COR-L47 (cell line): ENCODE measurements around the gene PRM1.
"Not testable (repeated sequence)": the region's sequence is repeated elsewhere in the genome, so short reads cannot be mapped to it uniquely, and the experiment has no call there.

ENCODE experiments used
- DNase-seq: peaks from one replicate; lab custom pipeline; 2025; lab: John Stamatoyannopoulos, UW

The PRM1 gene

DNA sequence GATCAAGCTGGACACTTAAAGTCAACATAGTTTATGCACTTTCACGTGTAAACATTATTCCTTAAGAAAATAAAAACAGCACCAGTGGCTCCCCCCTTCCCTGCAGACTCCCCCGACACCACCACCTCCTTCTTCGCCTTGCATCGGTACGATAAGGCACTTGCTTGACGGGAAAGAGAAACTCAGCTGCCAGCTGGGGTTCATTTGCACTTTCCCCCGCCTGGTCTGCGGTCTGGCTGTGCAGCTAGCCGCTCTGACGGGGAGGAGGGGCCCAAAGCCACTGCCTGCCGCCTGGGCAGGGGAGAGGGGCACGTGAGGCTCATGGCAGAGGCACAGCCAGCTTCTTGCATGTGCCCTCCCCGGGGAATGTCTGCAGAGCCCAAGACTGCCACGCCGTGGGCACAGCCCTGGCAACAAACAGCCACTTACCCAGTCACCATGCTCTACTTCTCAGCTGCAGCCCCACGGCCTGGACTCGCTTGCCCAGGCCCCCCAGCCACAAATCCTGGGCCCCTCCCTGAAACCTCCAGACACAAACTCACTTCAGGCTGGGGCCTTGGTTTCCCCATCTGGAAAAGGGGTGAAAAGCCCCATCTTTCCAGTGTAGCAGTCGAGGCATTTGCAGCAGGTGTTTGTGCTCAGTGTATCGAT, 16.5 kb upstream of the PRM1 start:
- DNase-seq: peak; percentile 20

DNA sequence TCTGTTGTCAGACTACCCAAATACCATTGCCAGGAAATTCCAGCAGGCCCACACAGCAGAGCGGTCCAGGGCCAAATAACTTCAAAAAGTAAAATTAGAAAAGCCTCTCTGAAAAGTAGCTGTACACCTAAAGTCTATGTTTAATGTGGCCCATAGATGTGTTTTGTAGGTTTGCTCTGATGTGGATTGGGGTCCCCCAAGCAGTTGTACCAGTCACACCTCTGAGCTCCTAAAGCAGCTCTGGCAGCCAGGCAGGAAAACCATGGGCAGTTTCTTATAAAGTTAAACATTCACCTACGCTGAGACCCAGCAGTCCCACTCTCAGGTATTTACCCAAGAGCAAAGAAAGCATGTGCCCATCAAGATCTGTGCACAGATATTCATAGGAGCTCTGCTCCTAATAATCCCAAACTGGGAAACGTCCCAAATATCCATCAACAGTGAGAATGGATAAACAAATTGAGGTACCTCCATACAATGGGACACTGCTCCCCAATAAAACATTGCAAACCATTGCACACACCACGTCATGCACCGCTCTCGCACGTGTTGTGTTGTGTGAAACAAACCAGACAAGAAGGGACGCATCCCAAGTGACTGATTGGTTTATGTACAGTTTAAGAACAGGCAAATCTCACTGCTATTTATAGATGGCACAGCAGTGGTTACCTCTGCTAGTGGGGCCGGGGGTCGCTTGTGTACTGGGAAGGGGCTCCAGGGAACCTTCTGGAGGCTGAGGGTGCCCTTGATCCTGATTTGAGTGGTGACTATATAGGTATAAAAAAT, 15.8 kb upstream of the PRM1 start:
- no peak for DNase-seq

DNA sequence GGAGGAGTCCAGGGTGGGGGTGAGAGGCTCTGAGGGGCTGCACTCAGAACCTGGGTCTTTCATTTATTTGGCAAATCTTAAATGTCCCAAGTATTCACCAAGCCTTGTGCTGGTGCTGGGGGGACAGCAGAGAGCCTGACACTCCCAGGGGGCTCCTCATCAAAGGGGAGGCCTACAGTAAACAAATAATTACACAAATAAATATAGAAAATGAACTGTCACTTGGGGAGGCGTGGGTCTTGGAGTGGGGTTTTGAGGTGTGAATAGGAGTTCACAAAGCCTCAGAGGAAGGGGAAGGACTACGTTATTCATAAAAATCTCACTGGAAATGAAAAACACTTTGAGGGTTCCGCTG, 15.2 kb upstream of the PRM1 start:
- no peak for DNase-seq

DNA sequence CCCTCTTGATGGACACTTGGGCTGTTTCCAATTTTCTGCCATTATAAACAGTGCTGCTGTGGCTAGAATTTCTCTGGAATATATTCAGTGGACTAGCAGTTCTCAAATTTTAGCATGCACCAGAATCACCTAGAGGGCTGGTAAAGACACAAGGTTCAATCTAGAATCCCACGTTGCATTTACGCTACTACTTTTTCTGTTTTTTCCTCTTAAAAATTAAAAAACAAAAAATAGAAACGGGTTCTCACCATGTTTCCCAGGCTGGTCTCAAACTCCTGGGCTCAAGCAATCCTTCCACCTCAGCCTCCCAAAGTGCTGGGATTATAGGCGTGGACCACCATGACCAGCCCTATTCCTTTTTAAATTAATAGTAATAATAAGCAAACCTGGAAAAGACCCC, 14.5 kb upstream of the PRM1 start:
- DNase-seq: no peak

DNA sequence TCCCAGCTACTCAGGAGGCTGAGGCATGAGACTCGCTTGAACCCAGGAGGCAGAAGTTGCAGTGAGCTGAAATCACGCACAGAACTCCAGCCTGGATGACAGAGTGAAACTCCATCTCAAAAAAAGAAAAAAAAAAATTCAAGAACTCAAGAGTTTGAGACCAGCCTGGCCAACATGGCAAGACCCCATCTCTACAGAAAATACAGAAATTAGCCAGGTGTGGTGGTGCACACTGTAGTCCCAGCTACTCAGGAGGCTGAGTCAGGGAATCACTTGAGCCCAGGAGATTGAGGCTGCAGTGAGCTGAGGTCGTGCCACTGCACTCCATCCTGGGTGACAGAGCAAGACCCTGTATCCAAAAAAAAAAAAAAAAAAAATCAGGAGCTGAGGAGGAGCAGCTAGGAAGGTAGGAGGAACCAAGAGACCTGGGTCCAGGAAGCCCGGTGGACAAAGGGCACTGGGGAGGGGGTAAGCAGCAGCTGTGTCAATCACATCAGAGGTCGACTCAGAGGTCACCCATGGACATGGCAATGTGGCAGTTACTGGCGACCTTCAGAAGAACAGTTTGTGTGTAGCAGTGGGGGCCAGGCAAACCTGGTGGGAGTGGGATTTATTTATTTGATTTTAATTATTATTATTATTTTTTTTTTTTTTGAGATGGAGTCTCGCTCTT, 11.1 kb upstream of the PRM1 start:
- no peak for DNase-seq

DNA sequence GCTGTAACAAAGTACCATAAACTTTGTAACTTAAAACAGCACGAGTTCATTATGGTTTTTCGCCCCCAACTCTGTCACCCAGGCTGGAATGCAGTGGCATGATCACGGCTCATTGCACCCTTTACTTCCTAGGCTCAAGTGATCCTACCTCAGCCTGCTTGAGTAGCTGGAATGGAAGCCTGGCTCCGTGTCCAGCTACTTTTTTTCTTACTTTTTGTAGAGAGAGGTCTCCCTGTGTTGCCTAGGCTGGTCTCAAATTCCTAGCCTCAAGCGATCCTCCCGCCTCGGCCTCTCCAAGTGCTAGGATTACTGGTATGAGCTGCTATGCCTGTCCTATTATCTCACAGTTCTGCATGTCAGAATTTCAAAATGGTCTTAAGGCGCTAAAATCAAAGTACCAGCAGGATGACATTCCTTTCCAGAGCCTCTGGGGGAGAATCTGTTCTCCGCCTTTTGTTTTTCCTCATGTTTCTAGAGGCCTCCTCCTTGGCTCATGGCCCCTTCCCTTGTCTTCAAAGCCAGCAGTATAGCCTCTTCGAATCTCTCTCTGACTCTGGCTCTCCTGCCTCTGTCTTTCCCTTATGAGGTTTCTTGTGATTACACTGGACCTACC, 10.1 kb upstream of the PRM1 start:
- DNase-seq: no peak

DNA sequence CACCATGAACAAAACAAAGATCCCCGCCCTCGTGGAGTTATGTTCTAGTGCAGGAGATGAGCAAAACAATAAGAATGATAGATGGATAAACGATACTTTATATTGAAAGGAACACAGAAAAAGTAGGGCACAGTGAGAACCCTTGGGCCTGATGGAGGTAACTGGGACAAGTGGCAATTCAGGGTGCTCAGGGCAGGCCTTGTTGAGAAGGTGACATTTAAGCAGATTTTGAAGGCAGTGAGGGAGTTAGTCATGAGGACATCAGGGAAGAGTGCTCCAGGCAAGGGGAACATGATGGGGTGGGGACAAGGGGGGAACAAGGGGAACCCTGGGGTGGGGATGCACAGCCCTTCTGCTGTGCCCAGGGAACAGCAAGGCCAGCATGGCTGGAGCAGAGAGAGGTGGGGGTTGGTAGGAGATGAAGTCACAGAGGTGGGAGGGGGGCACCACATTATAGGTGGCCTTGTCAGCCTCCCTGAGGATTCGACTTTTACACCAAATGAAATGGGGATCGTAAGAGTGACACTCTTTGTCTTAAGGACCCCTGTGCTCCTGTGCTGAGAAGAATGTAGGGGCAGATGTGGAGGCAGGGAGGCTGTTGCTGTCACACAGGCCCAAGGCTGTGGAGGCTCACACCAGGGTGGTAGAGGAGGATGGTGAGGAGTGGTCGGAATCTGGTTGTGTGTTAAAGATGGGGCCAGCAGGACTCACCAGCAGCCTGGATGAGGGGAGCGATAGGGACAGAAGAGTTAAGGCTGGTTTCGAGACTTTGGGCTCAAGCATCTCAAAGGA, 9.2 kb upstream of the PRM1 start:
- no peak for DNase-seq

DNA sequence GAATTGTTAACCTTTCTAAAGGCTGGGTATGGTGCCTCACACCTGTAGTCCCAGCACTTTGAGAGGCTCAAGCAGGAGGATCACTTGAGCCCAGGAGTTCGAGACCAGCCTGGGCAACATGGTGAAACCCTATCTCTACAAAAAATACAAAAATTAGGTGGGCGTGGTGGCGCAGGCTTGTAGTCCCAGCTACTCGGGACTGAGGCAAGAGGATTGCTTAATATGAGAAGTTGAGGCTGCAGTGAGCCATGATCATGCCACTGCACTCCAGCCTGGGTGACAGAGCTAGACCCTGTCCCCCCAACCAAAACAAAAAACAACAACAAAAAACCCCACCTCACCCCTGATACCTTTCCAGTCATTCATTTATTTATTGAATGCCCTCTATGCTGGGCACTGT, 8.6 kb upstream of the PRM1 start:
- DNase-seq: not testable (repeated sequence)

DNA sequence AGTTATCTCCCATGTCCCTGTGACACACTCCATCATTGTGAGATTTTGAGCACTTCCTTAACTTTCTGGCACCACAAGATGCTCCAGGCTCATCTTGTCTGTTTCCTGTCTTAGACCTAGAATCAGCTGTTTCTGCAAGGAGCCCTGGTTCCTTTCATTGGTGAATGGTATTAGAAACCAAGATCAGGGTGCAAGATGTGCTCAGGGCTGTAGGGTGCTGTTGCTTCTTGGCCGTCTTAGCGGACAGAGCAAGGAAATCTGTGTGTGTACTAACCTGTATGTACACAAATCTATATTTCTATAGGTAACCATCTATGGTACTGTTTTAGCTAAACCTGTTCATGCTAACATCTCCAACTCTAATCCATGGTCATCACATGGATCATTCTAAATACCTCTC, 8.1 kb upstream of the PRM1 start:
- no peak for DNase-seq

DNA sequence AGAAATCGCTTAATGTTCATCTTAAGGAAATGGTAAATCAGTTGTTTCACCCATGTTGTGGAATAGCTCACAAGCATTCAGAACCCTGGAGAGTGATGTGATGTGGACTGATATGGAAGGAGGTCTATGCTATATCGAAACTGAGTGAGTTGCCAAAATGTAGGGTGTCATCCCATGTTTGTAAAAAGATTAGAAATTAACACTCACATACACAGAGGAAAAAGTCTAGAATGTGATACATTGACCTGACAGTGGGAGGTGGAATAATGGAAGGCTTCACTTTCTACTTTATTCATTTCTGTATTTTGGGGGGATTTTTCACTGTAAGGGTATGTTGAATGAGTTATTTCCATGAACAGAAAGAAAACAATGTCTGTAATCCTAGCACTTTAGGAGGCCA, 4.7 kb upstream of the PRM1 start:
- DNase-seq: no peak

DNA sequence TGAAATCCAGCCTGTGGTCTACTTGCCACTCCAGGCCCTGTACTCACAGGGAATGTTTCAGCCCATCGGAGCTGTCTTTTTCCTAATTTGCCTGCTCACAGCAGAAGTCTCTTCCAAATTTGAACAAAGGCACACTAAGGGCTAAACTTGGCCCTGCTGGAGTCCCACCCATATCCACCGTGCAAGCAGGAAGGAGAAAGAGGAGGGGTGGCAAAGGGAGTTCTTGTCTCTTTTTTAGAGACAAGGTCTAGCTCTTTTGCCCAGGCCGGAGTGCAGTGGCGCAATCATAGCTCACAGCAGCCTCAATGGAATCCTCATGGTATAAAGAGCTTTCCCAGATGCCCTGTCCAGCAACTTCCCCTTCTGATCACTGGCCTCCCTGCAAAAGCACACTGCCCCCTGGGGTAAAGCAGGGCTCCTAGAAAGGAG, 2.7 kb upstream of the PRM1 start:
- DNase-seq: no peak

DNA sequence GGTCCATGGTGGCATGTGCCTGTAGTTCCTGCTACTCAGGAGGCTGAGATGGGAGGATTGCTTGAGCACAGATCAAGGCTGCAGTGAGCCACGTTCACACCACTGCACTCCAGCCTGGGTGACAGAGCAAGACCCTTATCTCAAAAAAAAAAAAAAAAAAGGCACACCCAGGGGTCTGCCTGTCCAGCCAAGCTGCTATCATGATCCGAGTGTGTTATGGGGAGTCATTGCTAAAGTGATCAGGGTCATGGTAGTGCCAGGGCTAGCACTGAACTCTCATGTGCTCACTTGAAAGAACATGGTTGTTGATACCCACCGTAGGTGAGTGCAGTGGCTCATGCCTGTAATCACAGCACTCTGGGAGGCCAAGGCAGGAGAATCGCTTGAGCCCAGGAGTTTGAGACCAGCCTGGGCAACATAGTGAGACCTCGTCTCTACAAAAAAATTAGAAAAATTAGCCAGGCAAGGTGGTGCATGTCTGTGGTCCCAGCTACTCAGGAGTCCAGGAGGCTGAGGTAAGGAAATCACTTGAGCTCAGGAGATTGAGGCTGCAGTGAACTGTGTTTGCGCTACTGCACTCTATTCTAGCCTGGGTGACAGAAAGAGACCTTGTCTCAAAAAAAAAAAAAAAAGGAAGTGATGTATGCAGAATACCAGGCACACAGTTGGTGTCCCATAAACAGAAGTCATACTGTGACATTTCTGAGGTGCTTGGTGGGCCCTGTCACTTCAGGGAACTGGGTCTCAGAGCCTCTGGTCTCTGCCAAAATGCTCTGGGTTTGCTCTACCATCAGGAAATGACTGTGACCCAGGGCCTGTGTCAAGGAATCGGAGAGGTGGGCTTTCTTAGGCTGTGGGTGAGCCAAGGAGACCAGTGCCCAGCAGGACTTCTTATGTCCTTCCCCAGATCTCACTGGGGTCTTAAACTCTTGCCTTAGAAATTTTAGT, 2.2 kb downstream of the PRM1 start:
- DNase-seq: no peak

DNA sequence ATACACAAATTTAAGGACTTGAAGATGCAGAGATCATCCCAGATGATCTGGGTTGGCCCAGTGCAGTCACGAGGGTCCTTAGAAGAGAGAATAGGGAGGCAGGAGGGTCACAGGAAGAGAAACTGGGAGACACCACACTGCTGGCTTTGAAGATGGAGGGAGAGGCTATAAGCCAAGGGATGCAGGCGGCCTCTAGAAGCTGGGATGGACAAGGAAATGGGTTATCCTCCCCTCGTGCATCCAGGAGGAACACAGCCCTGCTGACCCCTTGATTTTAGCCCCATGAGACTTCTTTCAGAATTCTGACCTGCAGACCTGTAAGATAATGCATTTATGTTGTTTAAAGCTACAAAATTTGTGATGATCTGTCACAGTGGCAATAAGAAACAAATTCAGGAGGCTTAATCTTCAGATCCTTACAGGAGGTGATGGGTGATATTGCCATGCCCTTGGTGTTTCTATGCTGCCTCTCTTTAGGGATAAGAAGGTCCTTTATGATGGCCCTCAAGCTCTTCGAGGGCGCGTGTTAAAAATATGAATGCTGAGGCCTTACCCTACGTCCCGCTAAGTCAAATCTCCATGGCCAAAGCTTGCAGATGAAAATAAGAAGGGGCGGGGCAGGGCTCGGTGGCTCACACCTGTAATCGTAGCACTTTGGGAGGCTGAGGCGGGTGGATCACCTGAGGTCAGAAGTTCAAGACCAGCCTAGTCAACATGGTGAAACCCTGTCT, 3.4 kb downstream of the PRM1 start:
- no peak for DNase-seq

DNA sequence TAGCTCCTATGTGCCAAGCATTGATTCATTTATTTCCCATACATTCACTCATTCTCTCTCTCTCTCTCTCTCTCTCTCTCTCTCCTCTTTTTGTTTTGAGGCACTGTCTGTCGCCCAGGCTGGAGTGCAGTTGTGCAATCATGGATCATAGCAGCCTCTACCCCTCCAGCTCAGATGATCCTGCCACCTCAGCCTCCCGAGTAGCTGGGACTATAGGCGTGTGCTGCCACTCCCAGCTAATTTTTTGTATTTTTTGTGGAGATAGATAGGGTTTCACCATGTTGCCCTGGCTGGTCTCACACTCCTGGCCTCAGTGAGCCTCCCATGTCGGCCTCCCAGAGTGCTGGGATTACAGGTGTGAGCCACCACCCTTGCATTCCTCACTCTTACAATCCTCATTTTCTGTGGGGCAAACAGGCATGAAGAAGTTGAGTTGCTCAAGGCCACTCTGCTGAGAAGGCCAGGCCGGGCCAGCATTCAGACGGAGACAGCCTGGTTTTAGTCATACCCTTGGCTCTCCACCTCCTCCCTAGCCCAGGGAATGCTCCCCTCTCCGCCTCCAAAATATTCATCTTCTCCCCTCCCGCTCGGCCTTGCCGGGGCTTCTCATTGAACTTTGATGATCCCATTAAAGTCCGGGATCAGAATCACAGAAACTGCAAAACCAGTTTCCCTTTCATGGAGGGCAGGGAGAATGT, 4.1 kb downstream of the PRM1 start:
- DNase-seq: no peak

DNA sequence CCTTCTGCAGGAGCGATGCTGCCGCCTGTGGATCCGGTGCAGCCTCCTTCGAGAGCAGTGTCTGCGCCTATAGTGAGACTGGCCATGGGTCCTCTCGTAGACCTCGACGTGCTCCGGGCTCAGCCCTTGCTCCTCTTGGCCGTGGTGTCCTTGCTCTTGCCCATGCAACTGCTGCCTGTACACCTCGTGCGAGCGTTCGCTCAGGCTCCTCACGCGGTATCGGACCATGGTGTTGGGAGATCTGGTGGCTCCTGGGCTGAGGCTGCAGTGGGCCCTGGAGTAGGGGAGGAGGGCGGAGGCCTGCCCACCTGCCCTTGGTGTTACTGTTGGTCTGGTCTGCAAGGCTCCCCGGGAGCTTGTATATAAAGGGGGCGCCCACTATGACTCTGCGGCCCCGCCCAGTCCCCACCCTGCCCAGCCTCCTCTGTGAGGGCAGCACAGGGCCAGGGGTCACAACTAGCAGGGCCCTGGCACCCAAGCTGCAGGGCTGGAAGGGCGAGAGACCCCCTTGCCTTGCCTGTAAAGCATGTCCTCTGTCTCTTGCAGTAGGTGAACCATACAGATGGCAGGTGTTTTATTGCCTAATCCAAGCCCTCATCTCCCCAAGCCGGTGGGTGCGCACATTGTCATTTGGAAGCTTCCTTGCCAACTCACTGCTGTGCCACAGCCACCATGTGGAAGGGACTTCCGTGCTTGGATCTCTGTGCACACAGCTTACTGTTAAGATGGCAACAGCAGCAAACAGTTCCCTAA, 4.8 kb downstream of the PRM1 start, which contains the start of gene PRM2:
PRM2 (minus strand) TSS at position 338 of the 753 bp plus-strand sequence; CDS start at position 228, 110 bp downstream.
- no peak for DNase-seq

DNA sequence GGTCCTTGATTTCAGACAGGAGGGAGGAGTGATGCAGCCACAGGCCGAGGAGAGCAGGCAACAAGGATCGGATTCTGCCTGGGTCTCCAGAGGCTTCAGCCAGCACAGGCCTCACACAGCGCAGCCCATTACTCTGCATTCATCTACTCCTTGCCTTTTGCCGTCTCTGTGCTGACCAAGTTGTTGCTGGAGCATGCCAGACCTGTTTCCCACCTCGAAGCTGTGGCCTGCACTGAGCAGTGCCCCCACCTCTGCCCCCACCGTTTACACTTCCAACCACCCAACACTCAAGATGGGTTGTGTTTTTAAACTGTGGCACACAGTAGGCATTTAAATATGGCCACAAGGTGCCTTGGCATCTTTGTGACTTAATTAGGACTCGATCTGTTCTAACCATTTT, 6.2 kb downstream of the PRM1 start:
- no peak for DNase-seq

DNA sequence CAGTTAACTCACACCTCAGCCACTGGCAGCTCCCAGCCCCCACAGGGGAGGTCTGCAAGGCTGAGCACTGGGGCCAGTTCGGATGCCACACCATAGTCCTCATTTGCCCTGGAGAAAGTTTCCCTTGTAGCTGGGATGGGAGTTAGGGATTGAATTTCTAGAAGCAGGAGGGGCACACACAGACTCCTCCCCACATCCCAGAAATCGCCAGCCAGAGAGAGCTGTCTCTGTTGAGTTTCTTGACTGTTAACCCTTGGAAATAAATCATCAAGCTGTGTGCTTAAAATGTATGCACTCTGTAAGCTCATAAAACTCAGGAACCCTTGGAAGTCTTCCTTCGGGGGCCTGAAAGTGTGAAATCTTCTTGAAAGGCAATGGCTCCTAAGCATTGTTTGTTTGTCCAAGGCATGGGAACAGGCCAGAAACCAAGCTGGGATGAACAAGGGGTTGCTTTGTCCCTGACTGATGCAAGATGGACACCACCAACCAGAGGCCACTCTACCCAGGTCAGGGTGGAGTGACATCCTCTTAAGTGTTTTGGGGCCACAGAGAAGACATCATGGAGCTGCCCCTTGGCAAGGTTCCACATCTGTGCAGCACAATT, 7.3 kb downstream of the PRM1 start:
- DNase-seq: no peak
